DOHH2 (cell line): ENCODE results near the gene PCDH9.

Experiments used
- H3F3A ChIP-seq: fragments of 200-600 bp; sonication (generic), shearing (Covaris generic); 2 replicates; pipeline ENCODE4 v1.6.0; 2016; ENCODE audit warnings: antibody characterized with exemption, mild to moderate bottlenecking; ENCODE audit not compliant: control insufficient read depth, insufficient read depth
- H3K27ac ChIP-seq: fragments of 200-600 bp; sonication (generic); 2 replicates; pipeline ENCODE4 v1.5.1; 2014; ENCODE audit warnings: low read depth, mild to moderate bottlenecking, low read length, moderate library complexity
- H3K27me3 ChIP-seq: fragments of 200-600 bp; sonication (generic); 2 replicates; pipeline ENCODE4 v1.6.1; 2014; ENCODE audit warnings: mild to moderate bottlenecking, low read length, mixed read lengths; ENCODE audit not compliant: control insufficient read depth
- H3K36me3 ChIP-seq: fragments of 200-600 bp; sonication (generic); 2 replicates; pipeline ENCODE4 v1.6.1; 2014; ENCODE audit warnings: mild to moderate bottlenecking, low read length, moderate library complexity, mixed read lengths; ENCODE audit not compliant: control insufficient read depth
- H3K4me1 ChIP-seq: fragments of 200-600 bp; sonication (generic); 2 replicates; pipeline ENCODE4 v1.6.1; 2014; ENCODE audit warnings: mild to moderate bottlenecking, low read length, mixed read lengths; ENCODE audit not compliant: control insufficient read depth
- H3K4me2 ChIP-seq: fragments of 200-600 bp; sonication (generic); 2 replicates; pipeline ENCODE4 v1.6.0; 2014; ENCODE audit warnings: mild to moderate bottlenecking, low read length, moderate library complexity
- H3K4me3 ChIP-seq: fragments of 200-600 bp; sonication (generic); 2 replicates; pipeline ENCODE4 v1.5.1; 2014; ENCODE audit warnings: mild to moderate bottlenecking, low read length, mixed read lengths
- H3K79me2 ChIP-seq: fragments of 200-600 bp; sonication (generic); 2 replicates; pipeline ENCODE4 v1.6.1; 2014; ENCODE audit warnings: mild to moderate bottlenecking, low read length, mixed read lengths; ENCODE audit not compliant: control insufficient read depth
- H3K9me2 ChIP-seq: fragments of 200-600 bp; sonication (generic); replicated peaks from 2 replicates; pipeline ENCODE4 v1.6.1; 2014; ENCODE audit warnings: mild to moderate bottlenecking, low read length, mixed read lengths; ENCODE audit not compliant: control insufficient read depth
- H3K9me3 ChIP-seq: fragments of 200-600 bp; sonication (generic); 2 replicates; pipeline ENCODE4 v1.6.1; 2014; ENCODE audit warnings: antibody characterized with exemption, low read length, mixed read lengths; ENCODE audit not compliant: control insufficient read depth, insufficient read depth
- H4K20me1 ChIP-seq: fragments of 200-600 bp; sonication (generic); 2 replicates; pipeline ENCODE4 v1.6.0; 2014; ENCODE audit warnings: low read depth, mild to moderate bottlenecking, antibody characterized with exemption, low read length, moderate library complexity; ENCODE audit not compliant: control insufficient read depth, insufficient read depth
- CTCF ChIP-seq: fragments of 200-600 bp; sonication (generic); IDR thresholded peaks from one replicate; pipeline ENCODE4 v1.5.1; 2014; ENCODE audit warnings: antibody characterized with exemption, mild to moderate bottlenecking, low read depth, low read length; ENCODE audit not compliant: poor library complexity, severe bottlenecking
- EZH2phosphoT487 ChIP-seq: fragments of 200-600 bp; sonication (generic); IDR thresholded peaks from 2 replicates; pipeline ENCODE4 v1.6.1; 2017; ENCODE audit warnings: borderline replicate concordance, mild to moderate bottlenecking, antibody characterized with exemption, low read length, moderate library complexity, mixed read lengths

The PCDH9 gene

GRCh38 chr13:66969291-66969690 lies 260.8 kb downstream of the PCDH9 start:
- Histone ChIP-seq H3K4me1 (peaks cover 5% of the 10 kb centered on the region), H3K27ac (no peak overlapping the region), H3K9me2 (no peaks in the 10 kb centered on the region), H3K27me3 (no peaks in the 10 kb centered on the region), H3K36me3 (no peaks in the 10 kb centered on the region), H3F3A (no peaks in the 10 kb centered on the region), H4K20me1 (no peaks in the 10 kb centered on the region), H3K9me3 (no peaks in the 10 kb centered on the region), H3K4me2 (no peak overlapping the region), H3K4me3 (no peak overlapping the region), H3K79me2 (no peaks in the 10 kb centered on the region)
- TF ChIP-seq CTCF (no peak), EZH2phosphoT487 (no peak)

DNA sequence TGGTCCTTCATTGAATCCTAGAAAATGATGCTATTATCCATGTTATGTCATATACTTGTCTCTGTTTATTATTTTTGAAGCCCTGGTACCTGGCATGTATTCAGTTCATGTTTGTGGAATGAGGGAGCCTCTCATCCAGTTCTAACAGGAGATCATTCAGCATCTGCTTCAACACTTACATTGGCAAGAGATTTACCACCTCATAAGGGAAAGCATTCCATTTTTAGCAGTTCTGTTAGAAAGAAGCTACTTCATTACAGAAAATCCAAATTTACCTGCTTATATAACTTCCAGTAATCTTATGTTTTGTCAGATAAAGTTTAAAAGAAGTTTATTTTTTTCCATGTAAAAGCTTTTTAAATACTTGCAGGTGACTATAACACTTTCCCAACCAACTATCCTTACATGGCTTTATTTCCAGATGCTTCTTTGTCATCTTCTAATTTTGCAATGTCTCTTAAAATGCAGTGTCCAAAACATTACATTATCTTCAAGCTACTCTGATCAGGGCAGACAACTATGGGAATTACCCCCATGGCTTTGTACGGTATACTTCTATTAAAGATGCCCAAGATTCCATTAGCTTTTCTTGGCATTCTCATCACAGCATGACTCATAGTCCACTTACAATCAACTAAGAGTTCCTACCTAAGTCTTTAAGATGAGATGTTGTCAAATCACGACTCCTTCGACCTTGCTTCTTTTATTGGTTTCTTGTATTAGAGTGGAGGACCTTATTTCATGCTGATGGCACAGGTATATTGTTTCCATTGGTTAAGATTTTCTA lies 262.1 kb downstream of the PCDH9 start:
- no peaks in the 10 kb centered on the region for H3K27me3 ChIP-seq
- H3K27ac ChIP-seq: no peak overlapping the region
- peaks cover 5% of the 10 kb centered on the region for H3K4me1 ChIP-seq
- TF ChIP-seq EZH2phosphoT487 (no peak), CTCF (no peak)
- H3K79me2 ChIP-seq: no peaks in the 10 kb centered on the region
- no peak overlapping the region for H3K4me3 ChIP-seq
- H3K4me2 ChIP-seq: no peak overlapping the region
- H3K9me3 ChIP-seq: no peaks in the 10 kb centered on the region
- H4K20me1 ChIP-seq: no peaks in the 10 kb centered on the region
- no peaks in the 10 kb centered on the region for H3K36me3 ChIP-seq
- no peaks in the 10 kb centered on the region for H3F3A ChIP-seq
- H3K9me2 ChIP-seq: no peaks in the 10 kb centered on the region

GRCh38 chr13:66965181-66965580 lies 265.0 kb downstream of the PCDH9 start:
- Histone ChIP-seq H3F3A (no peaks in the 10 kb centered on the region), H3K79me2 (no peaks in the 10 kb centered on the region), H3K4me2 (no peak overlapping the region), H3K4me3 (no peak overlapping the region), H3K36me3 (no peaks in the 10 kb centered on the region), H3K9me3 (no peaks in the 10 kb centered on the region), H4K20me1 (no peaks in the 10 kb centered on the region), H3K27me3 (no peaks in the 10 kb centered on the region), H3K9me2 (no peaks in the 10 kb centered on the region), H3K27ac (no peak overlapping the region), H3K4me1 (peaks cover 5% of the 10 kb centered on the region)
- no peak for TF ChIP-seq CTCF
- no peak for TF ChIP-seq EZH2phosphoT487
